Stimulated activated naive CD8-positive, alpha-beta T cell treated with anti-CD3 and anti-CD28 coated beads, Interleukin-15, Interleukin-2, amounts not matched to agents 100 ng/mL and 50 ng/mL, for 24 hours (primary cell): ENCODE results near the gene SERINC5.
"Not testable (repeated sequence)": the region's sequence is repeated elsewhere in the genome, so short reads cannot be mapped to it uniquely, and the experiment has no call there.

Experiments used
- H3K27ac Mint-ChIP-seq: one replicate; pipeline ENCODE4 v1.8.0; 2021; ENCODE audit warnings: mild to moderate bottlenecking, mixed read lengths
- H3K27me3 Mint-ChIP-seq: one replicate; pipeline ENCODE4 v1.8.0; 2021; ENCODE audit warnings: mixed read lengths
- H3K36me3 Mint-ChIP-seq: one replicate; pipeline ENCODE4 v1.8.0; 2021; ENCODE audit warnings: low read depth, mixed read lengths
- H3K4me1 Mint-ChIP-seq: one replicate; pipeline ENCODE4 v1.8.0; 2021; ENCODE audit warnings: low read depth, mixed read lengths
- H3K4me3 Mint-ChIP-seq: one replicate; pipeline ENCODE4 v1.8.0; 2021; ENCODE audit warnings: mild to moderate bottlenecking, mixed read lengths
- H3K9me3 Mint-ChIP-seq: one replicate; pipeline ENCODE4 v1.8.0; 2021; ENCODE audit warnings: mixed read lengths

SERINC5 gene

GRCh38 chr5:80141681-80142080 lies 114.2 kb downstream of the SERINC5 start:
- H3K9me3 Mint-ChIP-seq, result no peaks in the 10 kb centered on the region
- peaks cover 27% of the 10 kb centered on the region for H3K36me3 Mint-ChIP-seq
- H3K27me3 Mint-ChIP-seq, result no peaks in the 10 kb centered on the region
- peak overlapping the region; percentile 25 for H3K4me3 Mint-ChIP-seq
- peak overlapping the region; percentile 70 for H3K27ac Mint-ChIP-seq
- peaks cover 60% of the 10 kb centered on the region for H3K4me1 Mint-ChIP-seq

DNA sequence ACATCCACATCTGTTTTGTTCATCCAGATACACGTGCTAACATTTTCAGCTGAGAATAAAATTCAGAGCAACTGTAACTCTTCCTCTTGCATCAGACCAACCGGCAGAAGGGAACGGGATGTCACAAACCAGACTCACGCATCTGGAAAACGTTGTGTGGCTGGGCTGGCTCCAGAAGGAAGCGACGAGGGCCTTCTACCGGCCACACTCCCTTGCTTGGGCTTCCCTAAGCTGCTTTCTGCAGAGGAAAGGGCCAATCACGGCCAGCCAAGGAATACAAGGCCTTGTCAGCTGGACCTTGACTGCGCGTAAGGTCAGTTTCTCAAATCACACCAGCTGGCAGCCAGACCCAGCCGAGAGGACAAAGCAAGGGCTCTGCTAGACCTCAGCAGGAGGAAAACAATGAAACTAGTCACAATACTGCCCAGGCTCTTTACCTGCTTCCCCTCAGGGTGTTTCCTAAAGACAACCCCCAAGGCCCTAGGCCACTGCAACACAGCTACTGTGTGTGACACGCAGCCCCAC lies 114.6 kb downstream of the SERINC5 start:
- H3K4me1 Mint-ChIP-seq, result peaks cover 64% of the 10 kb centered on the region
- H3K27ac Mint-ChIP-seq, result peak overlapping the region; percentile 70
- H3K36me3 Mint-ChIP-seq, result peaks cover 26% of the 10 kb centered on the region

DNA sequence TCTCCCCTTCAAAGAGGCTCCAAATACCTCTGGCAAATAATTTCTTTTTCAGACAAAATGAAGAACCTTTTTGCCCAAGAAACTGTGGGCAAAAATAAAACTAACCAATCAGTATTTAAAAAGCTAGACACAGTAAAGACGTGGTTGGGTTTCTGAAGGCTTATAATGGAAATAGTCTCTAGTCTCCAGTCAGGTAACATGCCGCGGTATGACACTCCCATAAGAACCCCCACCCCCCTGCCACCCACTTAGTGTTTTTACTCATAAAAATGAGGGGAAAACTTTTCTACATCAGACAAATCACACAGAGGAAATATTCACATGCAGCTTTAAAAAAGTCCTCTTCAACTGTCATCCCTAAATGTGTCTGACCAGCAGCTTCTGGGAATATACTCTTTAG lies 115.4 kb downstream of the SERINC5 start:
- H3K27ac Mint-ChIP-seq, result peak overlapping the region; percentile 83
- H3K9me3 Mint-ChIP-seq, result no peaks in the 10 kb centered on the region
- peak overlapping the region; percentile 65 for H3K4me3 Mint-ChIP-seq

More for the DNA sequence above, 114.6 kb downstream of the SERINC5 start:
- H3K27me3 Mint-ChIP-seq, result no peaks in the 10 kb centered on the region
- no peaks in the 10 kb centered on the region for H3K9me3 Mint-ChIP-seq
- peak overlapping the region; percentile 25 for H3K4me3 Mint-ChIP-seq

GRCh38 chr5:80139466-80139972 lies 116.3 kb downstream of the SERINC5 start:
- Mint-ChIP-seq H3K27me3 (no peaks in the 10 kb centered on the region), H3K4me3 (peak overlapping the region; percentile 31), H3K4me1 (peaks cover 81% of the 10 kb centered on the region), H3K9me3 (no peaks in the 10 kb centered on the region), H3K27ac (peak overlapping the region; percentile 83), H3K36me3 (peaks cover 20% of the 10 kb centered on the region)

More for the DNA sequence above, 115.4 kb downstream of the SERINC5 start:
- Mint-ChIP-seq H3K36me3 (peaks cover 22% of the 10 kb centered on the region), H3K4me1 (peaks cover 72% of the 10 kb centered on the region), H3K27me3 (no peaks in the 10 kb centered on the region)

GRCh38 chr5:80138486-80138885 lies 117.4 kb downstream of the SERINC5 start:
- Mint-ChIP-seq H3K27ac (no peak overlapping the region), H3K27me3 (no peaks in the 10 kb centered on the region), H3K9me3 (no peaks in the 10 kb centered on the region), H3K4me1 (peaks cover 92% of the 10 kb centered on the region), H3K4me3 (no peak overlapping the region), H3K36me3 (peaks cover 15% of the 10 kb centered on the region)

DNA sequence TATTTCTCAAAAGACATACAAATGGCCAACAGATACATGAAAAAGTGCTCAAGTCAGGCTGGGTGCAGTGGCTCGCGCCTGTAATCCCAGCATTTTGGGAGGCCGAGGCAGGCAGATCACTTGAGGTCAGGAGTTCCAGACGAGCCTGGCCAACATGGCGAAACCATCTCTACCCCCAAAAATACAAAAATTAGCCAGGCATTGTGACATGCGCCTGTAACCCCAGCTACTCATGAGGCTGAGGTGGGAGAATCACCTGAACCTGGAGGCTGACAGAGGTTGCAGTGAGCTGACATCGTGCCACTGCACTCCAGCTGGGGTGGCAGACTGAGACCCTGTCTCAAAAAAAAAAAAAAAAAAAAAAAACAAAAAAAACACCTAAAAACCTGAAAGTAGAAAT lies 119.0 kb downstream of the SERINC5 start:
- H3K9me3 Mint-ChIP-seq, H3K27me3 Mint-ChIP-seq: not testable (repeated sequence)
- peaks cover 13% of the 10 kb centered on the region for H3K36me3 Mint-ChIP-seq
- peaks cover 92% of the 10 kb centered on the region for H3K4me1 Mint-ChIP-seq
- peak overlapping the region; percentile 73 for H3K4me3 Mint-ChIP-seq
- peak overlapping the region; percentile 95 for H3K27ac Mint-ChIP-seq

GRCh38 chr5:80134876-80135275 lies 121.0 kb downstream of the SERINC5 start:
- Mint-ChIP-seq H3K9me3 (peaks cover 11% of the 10 kb centered on the region), H3K27ac (no peak overlapping the region), H3K36me3 (peaks cover 20% of the 10 kb centered on the region), H3K4me1 (peaks cover 72% of the 10 kb centered on the region), H3K4me3 (no peak overlapping the region), H3K27me3 (no peaks in the 10 kb centered on the region)

- H3K27ac Mint-ChIP-seq, result no peak overlapping the region
- H3K9me3 Mint-ChIP-seq, result peaks cover 11% of the 10 kb centered on the region
- H3K36me3 Mint-ChIP-seq, result peaks cover 15% of the 10 kb centered on the region
- H3K4me3 Mint-ChIP-seq, result no peak overlapping the region
- H3K4me1 Mint-ChIP-seq, result peaks cover 58% of the 10 kb centered on the region
- H3K27me3 Mint-ChIP-seq, result no peaks in the 10 kb centered on the region
These were observed 126.7 kb downstream of the SERINC5 start for GRCh38 chr5:80129146-80129545.

GRCh38 chr5:80128141-80128540 lies 127.7 kb downstream of the SERINC5 start:
- peaks cover 11% of the 10 kb centered on the region for H3K9me3 Mint-ChIP-seq
- H3K27ac Mint-ChIP-seq, result no peak overlapping the region
- H3K4me1 Mint-ChIP-seq, result peaks cover 55% of the 10 kb centered on the region
- H3K36me3 Mint-ChIP-seq, result peaks cover 15% of the 10 kb centered on the region
- H3K4me3 Mint-ChIP-seq, result no peak overlapping the region
- H3K27me3 Mint-ChIP-seq, result no peaks in the 10 kb centered on the region

- Mint-ChIP-seq H3K27me3 (no peaks in the 10 kb centered on the region), H3K4me1 (peaks cover 50% of the 10 kb centered on the region), H3K27ac (peak overlapping the region; percentile 82), H3K36me3 (peaks cover 12% of the 10 kb centered on the region), H3K4me3 (no peak overlapping the region), H3K9me3 (peaks cover 11% of the 10 kb centered on the region)
These were observed 128.7 kb downstream of the SERINC5 start for GRCh38 chr5:80127116-80127552.

DNA sequence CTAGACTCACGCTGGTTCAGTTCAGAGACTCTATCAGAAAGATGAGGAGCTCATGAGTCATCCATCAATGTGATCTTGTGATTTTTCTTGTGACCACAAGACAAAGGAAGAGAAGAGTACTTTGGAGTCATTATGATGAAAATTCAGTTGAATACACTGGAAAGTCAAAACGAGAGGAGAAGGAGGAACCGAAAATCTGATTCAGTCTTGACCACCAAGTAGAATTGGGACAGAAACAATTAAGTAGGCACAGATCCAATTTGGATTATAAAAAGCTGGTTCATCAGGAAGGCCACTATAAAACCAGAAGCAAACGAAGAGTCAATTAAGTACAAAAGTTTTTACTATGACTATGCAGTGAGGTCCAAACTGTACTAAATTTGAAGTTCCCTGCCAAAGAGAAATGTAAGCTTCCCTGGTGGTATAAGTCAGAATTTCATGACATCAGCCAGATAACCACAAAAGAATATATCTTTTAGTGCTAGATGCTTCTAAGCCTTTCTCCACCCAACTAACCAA lies 129.8 kb downstream of the SERINC5 start:
- H3K9me3 Mint-ChIP-seq, result peaks cover 6% of the 10 kb centered on the region
- H3K27me3 Mint-ChIP-seq, result no peaks in the 10 kb centered on the region
- H3K27ac Mint-ChIP-seq, result peak overlapping the region; percentile 92
- peaks cover 50% of the 10 kb centered on the region for H3K4me1 Mint-ChIP-seq
- peaks cover 9% of the 10 kb centered on the region for H3K36me3 Mint-ChIP-seq
- peak overlapping the region; percentile 65 for H3K4me3 Mint-ChIP-seq

DNA sequence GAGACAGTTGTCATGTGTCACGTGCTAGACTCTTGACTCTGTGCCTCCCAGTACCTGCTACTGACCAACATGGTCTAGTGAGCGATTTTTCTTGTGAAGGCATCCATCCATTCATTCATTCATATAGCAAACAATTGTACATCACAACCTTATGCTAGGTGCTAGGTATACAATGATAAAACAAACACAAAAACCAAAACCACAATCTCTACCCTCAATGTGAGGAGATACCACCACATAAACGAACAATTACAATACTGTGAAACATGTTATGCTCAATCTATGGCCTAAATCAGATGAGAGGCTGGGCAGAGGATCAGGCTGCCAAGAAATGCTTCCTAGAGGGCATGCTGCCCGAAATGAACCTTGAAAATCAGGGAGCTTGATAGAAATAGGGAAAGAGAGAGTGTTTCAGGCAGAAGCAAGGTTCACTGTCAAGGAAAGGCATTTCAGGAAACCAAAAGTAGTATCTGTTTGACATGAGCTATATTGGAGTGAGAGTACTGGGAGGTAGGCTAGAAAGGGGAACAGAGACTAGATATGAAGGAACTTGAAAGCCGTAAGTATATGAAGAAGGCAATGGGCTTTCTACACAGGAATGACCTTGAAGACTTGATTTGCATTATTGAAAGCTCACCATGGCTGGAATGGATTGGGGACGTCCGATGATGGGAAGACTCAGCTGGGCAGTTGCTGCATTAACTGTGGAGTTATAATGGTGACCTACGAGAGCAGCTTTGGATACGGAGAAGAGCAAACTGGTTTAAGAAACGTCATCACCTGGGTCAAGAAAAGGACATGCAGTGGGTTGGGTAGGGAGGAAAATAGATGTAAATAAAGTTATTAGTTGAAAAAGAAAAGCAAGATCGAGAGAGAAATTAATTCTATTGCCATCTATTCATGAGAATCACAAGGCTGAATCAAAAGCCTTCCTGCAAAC lies 130.6 kb downstream of the SERINC5 start:
- Mint-ChIP-seq H3K9me3 (peaks cover under 1% of the 10 kb centered on the region), H3K36me3 (peaks cover 9% of the 10 kb centered on the region), H3K27ac (peak overlapping the region; percentile 92), H3K4me3 (peak overlapping the region; percentile 65), H3K27me3 (no peaks in the 10 kb centered on the region), H3K4me1 (peaks cover 50% of the 10 kb centered on the region)

GRCh38 chr5:80124121-80124918 lies 131.5 kb downstream of the SERINC5 start:
- peaks cover 50% of the 10 kb centered on the region for H3K4me1 Mint-ChIP-seq
- H3K27me3 Mint-ChIP-seq, result no peaks in the 10 kb centered on the region
- H3K4me3 Mint-ChIP-seq, result no peak overlapping the region
- peaks cover 9% of the 10 kb centered on the region for H3K36me3 Mint-ChIP-seq
- H3K27ac Mint-ChIP-seq, result no peak overlapping the region
- no peaks in the 10 kb centered on the region for H3K9me3 Mint-ChIP-seq

DNA sequence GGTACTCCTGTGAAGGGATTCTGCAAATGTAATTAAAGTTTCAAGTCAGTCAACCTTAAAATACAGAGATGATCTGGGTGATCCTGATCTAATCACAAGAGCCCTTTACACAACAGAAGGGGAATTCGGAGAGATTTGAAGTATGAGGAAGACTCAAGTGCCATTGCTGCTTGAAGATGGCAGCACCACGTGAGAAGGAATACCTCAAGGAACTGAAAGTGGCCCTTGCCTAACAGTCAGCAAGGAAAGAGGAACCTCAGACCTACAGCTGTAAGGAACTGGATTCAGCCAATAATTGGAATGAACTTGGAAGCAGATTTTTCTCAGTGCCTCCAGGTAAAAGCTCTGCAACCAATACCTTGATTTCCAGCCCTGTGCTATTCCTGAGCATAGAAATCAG lies 133.3 kb downstream of the SERINC5 start:
- H3K9me3 Mint-ChIP-seq, result no peaks in the 10 kb centered on the region
- peaks cover 9% of the 10 kb centered on the region for H3K36me3 Mint-ChIP-seq
- no peaks in the 10 kb centered on the region for H3K27me3 Mint-ChIP-seq
- no peak overlapping the region for H3K4me3 Mint-ChIP-seq
- H3K27ac Mint-ChIP-seq, result peak overlapping the region; percentile 7
- H3K4me1 Mint-ChIP-seq, result peaks cover 47% of the 10 kb centered on the region
